Effector memory CD8-positive, alpha-beta T cell (primary cell): ENCODE measurements around the gene PPT2.
A peak's percentile ranks its signal among the peaks of the same experiment; 100 is the strongest.
"Not testable (repeated sequence)": the region's sequence is repeated elsewhere in the genome, so short reads cannot be mapped to it uniquely, and the experiment has no call there.

Experiments used
- ATAC-seq: fragments of 150-1000 bp; cut with Tn5 transposase; replicated peaks from 2 replicates; pipeline ENCODE4 v1.10.0; 2021; ENCODE audit warnings: mild to moderate bottlenecking, moderate library complexity
- DNase-seq, 3 experiments: peaks; one replicate each; pipeline ENCODE4 v3.0.0; 2021
- H3K27ac Mint-ChIP-seq, 2 donors: one replicate each; pipeline ENCODE4 v1.8.0; 2022; ENCODE audit warnings: mild to moderate bottlenecking in 2 of 2, mixed read lengths in 2 of 2, moderate library complexity in 2 of 2
- H3K27me3 Mint-ChIP-seq, 2 donors: one replicate each; pipeline ENCODE4 v1.8.0; 2022; ENCODE audit warnings: mixed read lengths in 2 of 2
- H3K36me3 Mint-ChIP-seq: one replicate; pipeline ENCODE4 v1.8.0; 2022; ENCODE audit warnings: mild to moderate bottlenecking, moderate library complexity, mixed read lengths; ENCODE audit not compliant: insufficient read depth
- H3K4me1 Mint-ChIP-seq, 2 donors: one replicate each; pipeline ENCODE4 v1.8.0; 2022; ENCODE audit warnings: low read depth in 2 of 2, mixed read lengths in 2 of 2
- H3K4me3 Mint-ChIP-seq, 2 donors: one replicate each; pipeline ENCODE4 v1.8.0; 2022; ENCODE audit warnings: mild to moderate bottlenecking in 2 of 2, mixed read lengths in 2 of 2, moderate library complexity in 2 of 2
- H3K9me3 Mint-ChIP-seq, 2 donors: one replicate each; pipeline ENCODE4 v1.8.0; 2022; ENCODE audit warnings: mixed read lengths in 2 of 2

The PPT2 gene

GRCh38 chr6:32131439-32131948 lies 22.4 kb upstream of the PPT2 start:
- H3K9me3 Mint-ChIP-seq = no peaks in the 10 kb centered on the region
- peak overlapping the region; percentile 8 to 22 for H3K4me3 Mint-ChIP-seq
- ATAC-seq (no peak), DNase-seq (no peak)
- peaks cover 26 to 28% of the 10 kb centered on the region in 2 donors for H3K4me1 Mint-ChIP-seq
- H3K27me3 Mint-ChIP-seq = peaks cover 0 to 6% of the 10 kb centered on the region in 2 donors
- H3K27ac Mint-ChIP-seq = no peak overlapping the region
- peaks cover 25% of the 10 kb centered on the region for H3K36me3 Mint-ChIP-seq

DNA sequence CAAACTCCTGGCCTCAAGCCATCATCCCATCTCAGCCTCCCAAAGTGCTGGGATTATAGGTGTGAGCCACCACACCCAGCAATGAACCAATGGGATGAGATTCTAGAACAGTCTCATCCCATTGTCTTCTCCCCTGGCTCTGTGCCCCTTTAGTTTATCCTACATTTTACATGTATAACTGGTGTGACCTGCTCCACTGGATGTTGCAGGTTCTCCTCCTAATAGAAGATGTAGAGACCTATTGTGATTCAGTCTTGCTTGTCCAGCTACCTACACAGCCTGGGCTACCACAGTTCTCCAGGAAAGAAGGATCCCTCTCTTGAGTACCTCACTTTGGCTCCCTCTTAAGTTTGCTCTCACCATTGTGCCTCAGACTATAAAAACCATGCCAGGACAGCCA lies 21.8 kb upstream of the PPT2 start:
- Mint-ChIP-seq H3K27ac (no peak overlapping the region), H3K9me3 (no peaks in the 10 kb centered on the region), H3K27me3 (peaks cover 0 to 6% of the 10 kb centered on the region in 2 donors), H3K4me3 (no peak overlapping the region), H3K36me3 (peaks cover 21% of the 10 kb centered on the region), H3K4me1 (peaks cover 20 to 22% of the 10 kb centered on the region in 2 donors)
- ATAC-seq (no peak), DNase-seq (no peak)

DNA sequence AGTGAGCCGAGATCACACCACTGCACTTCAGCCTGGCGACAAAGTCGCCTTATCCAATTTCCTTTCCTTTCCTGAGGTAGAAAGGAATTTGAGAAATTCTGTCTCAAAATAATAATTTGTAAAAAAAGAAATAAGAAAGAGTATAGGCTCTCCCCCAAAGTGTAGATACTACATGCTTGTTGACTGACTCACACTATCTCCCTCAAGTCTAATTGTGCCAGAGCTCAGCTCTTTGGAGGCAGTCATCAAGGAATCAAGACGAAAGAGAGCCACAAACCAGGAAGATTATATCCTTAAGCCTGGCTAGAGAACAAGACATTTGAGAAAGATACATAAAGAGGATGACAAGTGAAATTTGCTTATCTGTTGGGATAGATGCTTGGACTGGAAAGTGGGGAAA lies 20.2 kb upstream of the PPT2 start:
- peaks cover 0 to 6% of the 10 kb centered on the region in 2 donors for H3K27me3 Mint-ChIP-seq
- H3K27ac Mint-ChIP-seq = no peak overlapping the region
- H3K4me1 Mint-ChIP-seq = peaks cover 6 to 8% of the 10 kb centered on the region in 2 donors
- peaks cover 7% of the 10 kb centered on the region for H3K36me3 Mint-ChIP-seq
- H3K4me3 Mint-ChIP-seq = no peak overlapping the region
- no peaks in the 10 kb centered on the region for H3K9me3 Mint-ChIP-seq
- DNase-seq = no peak
- ATAC-seq = no peak

DNA sequence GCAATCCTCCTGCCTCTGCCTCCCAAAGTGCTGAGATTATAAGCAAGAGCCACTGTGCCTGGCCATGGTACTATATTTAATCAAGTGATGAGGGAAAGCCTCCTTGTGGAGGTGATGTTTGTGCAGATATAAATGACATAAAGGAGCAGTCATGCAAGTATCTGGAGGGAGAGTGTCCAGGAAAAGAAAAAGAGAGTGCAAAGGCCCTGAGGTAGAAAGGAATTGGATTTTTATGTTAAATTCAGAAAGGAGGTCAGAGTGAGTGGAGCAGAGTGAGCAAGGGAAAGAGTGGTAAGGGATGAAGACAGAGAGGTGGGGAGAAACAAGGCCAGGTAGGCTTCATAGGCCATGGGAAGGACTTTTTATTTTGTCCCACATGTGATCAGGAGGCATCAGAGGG lies 16.5 kb upstream of the PPT2 start:
- DNase-seq = no peak
- no peak overlapping the region for H3K27ac Mint-ChIP-seq
- peaks cover 19 to 22% of the 10 kb centered on the region in 2 donors for H3K27me3 Mint-ChIP-seq
- H3K4me1 Mint-ChIP-seq = no peaks in the 10 kb centered on the region
- no peaks in the 10 kb centered on the region for H3K36me3 Mint-ChIP-seq
- H3K9me3 Mint-ChIP-seq = no peaks in the 10 kb centered on the region
- no peak for ATAC-seq
- H3K4me3 Mint-ChIP-seq = no peak overlapping the region

DNA sequence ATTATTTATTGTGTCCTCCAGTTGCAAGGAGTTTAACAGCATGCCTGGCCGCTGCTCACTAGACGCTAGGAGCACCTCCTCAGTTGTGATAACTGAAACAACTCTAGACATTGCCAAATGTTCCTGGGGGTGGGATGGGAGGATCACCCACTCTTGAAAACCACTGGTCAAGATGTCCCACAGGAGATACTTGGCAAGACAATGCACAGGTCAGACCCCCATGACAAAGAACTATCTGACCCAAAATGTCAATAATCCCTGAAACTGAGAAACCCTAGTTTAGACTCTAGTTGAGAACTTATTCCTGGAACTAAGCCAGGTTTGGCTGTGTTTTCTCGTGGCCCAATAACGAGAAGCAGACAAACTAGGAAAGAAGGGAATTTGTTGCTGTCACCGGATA lies 14.4 kb upstream of the PPT2 start:
- H3K27me3 Mint-ChIP-seq = peaks cover 14 to 23% of the 10 kb centered on the region in 2 donors
- ATAC-seq (no peak), DNase-seq (no peak)
- H3K27ac Mint-ChIP-seq = no peak overlapping the region
- no peaks in the 10 kb centered on the region for H3K4me1 Mint-ChIP-seq
- no peaks in the 10 kb centered on the region for H3K9me3 Mint-ChIP-seq
- H3K4me3 Mint-ChIP-seq = no peak overlapping the region
- no peaks in the 10 kb centered on the region for H3K36me3 Mint-ChIP-seq

DNA sequence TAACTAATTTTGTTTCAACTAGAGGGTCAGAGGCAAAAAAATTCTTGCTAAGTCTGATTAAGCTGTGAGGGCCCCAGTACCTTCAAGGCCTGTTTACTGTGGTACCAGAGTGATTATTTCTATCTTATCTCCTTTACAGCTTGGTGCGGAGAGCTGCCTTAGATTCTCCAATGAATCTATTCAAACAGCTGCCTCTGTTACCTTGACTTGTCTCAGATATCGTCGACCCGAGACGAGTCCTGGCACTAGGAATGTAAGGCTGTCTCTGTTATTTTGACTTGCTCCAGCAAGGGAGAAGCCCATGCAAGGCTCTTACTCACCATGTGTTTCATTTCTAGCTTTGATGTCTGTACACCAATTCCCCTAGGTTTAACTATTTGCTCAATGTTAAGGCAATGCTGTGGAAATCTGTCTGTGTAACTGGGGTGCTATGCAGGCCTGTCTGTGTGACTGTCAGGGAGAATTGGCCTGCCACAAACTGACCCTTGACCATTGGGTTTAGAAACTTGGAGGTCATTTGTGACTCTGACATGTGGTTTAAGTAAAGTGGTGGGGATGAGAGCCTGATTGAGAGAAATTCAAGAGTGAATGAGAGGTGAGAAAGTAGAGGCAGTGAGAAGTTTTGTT lies 13.4 kb upstream of the PPT2 start:
- no peak for DNase-seq
- Mint-ChIP-seq H3K27me3 (peaks cover 14 to 23% of the 10 kb centered on the region in 2 donors), H3K4me1 (no peaks in the 10 kb centered on the region), H3K27ac (no peak overlapping the region), H3K36me3 (no peaks in the 10 kb centered on the region), H3K4me3 (no peak overlapping the region), H3K9me3 (no peaks in the 10 kb centered on the region)
- ATAC-seq = no peak

DNA sequence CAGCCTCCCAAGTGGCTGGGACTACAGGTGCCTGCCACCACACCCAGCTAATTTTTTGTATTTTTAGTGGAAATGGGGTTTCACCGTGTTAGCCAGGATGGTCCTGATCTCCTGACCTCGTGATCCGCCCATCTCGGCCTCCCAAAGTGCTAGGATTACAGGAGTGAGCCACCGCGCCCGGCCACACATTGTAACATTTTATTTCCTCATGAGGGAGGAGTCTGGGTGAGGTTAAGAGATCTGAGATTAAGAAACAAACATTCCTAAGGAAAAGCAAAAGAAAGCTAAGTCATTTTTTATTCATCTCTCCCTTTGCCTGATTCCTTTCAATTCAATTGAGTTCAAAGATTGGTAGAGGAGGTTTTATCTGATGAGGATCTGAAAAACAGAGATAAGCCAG lies 9.7 kb upstream of the PPT2 start:
- H3K36me3 Mint-ChIP-seq, H3K9me3 Mint-ChIP-seq, H3K27ac Mint-ChIP-seq, H3K4me3 Mint-ChIP-seq, DNase-seq, ATAC-seq: not testable (repeated sequence)
- Mint-ChIP-seq H3K27me3 (peaks cover 38 to 54% of the 10 kb centered on the region in 2 donors), H3K4me1 (peaks cover 18 to 19% of the 10 kb centered on the region in 2 donors)

DNA sequence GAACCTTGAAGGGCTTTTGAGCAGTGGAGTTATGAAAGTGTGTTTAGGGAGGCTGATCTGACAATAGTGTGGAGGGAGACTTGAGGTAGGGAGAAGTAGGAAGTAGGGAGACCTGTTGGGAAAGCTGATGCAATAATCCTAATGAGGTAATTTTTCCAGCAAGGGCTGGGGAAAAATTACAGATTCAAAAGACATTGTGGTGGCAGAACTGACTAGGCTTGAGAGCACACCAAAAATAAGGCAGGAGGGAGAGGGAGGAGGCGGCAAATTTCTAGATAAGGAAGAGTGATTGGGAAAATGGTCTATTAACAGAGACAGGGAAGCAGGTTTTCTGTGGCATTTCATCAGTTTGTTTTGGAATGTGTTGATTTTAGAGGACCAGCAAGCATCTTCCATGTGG lies 7.7 kb upstream of the PPT2 start:
- DNase-seq (no peak), ATAC-seq (no peak)
- no peak overlapping the region for H3K27ac Mint-ChIP-seq
- H3K4me3 Mint-ChIP-seq = no peak overlapping the region
- H3K27me3 Mint-ChIP-seq = peaks cover 50 to 65% of the 10 kb centered on the region in 2 donors
- H3K36me3 Mint-ChIP-seq = peaks cover 7% of the 10 kb centered on the region
- no peaks in the 10 kb centered on the region for H3K9me3 Mint-ChIP-seq
- H3K4me1 Mint-ChIP-seq = peaks cover 22 to 28% of the 10 kb centered on the region in 2 donors

DNA sequence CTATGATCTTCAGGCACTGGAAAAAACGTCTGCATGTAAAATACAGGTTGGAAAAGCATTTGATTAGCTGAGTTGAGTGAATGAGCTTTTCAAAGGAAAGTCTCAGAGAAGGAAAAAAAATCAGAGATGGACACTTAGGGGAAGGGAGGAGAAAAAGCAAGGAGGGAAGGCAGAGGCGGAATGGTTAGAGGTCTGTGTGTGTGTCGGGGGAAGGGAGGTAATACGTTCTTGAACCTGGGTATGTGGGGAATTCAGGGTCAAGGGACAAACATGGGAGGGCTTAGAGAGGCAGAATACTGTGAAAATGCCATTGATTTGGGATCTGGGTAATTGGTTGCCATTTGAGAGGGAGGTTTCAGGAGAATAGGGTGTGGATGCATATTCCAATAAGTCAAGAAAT lies 7.3 kb upstream of the PPT2 start:
- Mint-ChIP-seq H3K36me3 (peaks cover 7% of the 10 kb centered on the region), H3K9me3 (no peaks in the 10 kb centered on the region), H3K27me3 (peaks cover 49 to 65% of the 10 kb centered on the region in 2 donors), H3K4me3 (peak overlapping the region in 1 of 2 donors; percentile 3), H3K27ac (no peak overlapping the region), H3K4me1 (peaks cover 26 to 29% of the 10 kb centered on the region in 2 donors)
- ATAC-seq (no peak), DNase-seq (no peak)

GRCh38 chr6:32147401-32148132 lies 6.4 kb upstream of the PPT2 start:
- peaks cover 27 to 29% of the 10 kb centered on the region in 2 donors for H3K4me1 Mint-ChIP-seq
- no peak for DNase-seq
- H3K27me3 Mint-ChIP-seq = peaks cover 42 to 62% of the 10 kb centered on the region in 2 donors
- no peaks in the 10 kb centered on the region for H3K9me3 Mint-ChIP-seq
- H3K36me3 Mint-ChIP-seq = peaks cover 7% of the 10 kb centered on the region
- H3K4me3 Mint-ChIP-seq = no peak overlapping the region
- peak overlapping the region in 1 of 2 donors; percentile 76 for H3K27ac Mint-ChIP-seq
- peak; percentile 32 for ATAC-seq

- Mint-ChIP-seq H3K9me3 (no peaks in the 10 kb centered on the region), H3K27ac (no peak overlapping the region), H3K27me3 (peaks cover 42 to 62% of the 10 kb centered on the region in 2 donors), H3K36me3 (peaks cover 14% of the 10 kb centered on the region), H3K4me3 (peak overlapping the region; percentile 81 to 82), H3K4me1 (peaks cover 27 to 36% of the 10 kb centered on the region in 2 donors)
- ATAC-seq (peak; percentile 72), DNase-seq (peak; percentile 55 to 60 (median 58))
These were observed 5.5 kb upstream of the PPT2 start for GRCh38 chr6:32148289-32149091.

DNA sequence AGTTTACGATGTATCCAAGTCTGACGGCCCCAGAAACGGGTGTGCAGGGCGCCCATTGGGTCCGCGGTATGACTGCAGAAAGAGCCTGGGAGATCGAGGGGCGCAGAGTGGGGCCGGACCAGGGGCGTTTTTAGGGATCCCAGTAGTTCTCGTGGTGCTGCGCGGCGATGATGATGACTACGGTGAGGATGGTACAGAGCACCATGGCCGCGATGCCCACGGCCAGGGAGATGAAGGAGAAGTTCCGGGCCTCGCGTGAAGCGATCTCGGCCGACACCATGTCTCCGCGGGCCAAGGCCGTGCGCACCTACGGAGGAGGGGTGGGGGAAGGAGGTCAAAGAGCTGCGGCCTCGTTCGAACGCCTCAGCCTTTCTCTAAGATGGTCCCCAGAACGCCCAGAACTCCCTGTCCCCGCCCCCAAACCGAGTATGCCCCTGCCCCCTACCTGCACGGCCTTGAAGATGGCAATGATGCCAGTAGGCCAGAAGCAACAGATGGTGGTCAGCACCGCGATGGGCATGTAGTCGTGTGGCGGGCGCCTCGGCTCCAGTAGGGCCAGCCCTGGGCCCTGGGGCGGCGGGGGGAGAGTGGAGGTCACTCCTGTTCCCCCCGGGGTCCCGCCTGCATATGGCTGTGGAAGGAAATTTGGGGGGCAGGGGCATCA lies 4.7 kb upstream of the PPT2 start:
- H3K4me1 Mint-ChIP-seq = peaks cover 33 to 42% of the 10 kb centered on the region in 2 donors
- H3K36me3 Mint-ChIP-seq = peaks cover 19% of the 10 kb centered on the region
- H3K27me3 Mint-ChIP-seq = peaks cover 42 to 62% of the 10 kb centered on the region in 2 donors

More for the DNA sequence above, 4.7 kb upstream of the PPT2 start:
- no peaks in the 10 kb centered on the region for H3K9me3 Mint-ChIP-seq
- peak overlapping the region; percentile 81 to 82 for H3K4me3 Mint-ChIP-seq
- DNase-seq = no peak
- no peak overlapping the region for H3K27ac Mint-ChIP-seq
- ATAC-seq = peak; percentile 6
